ENCODE data around the gene SIN3B. TPM values are rescaled to one million over a fixed set of nuclear protein-coding genes. Genes with fewer than 3 reads are reported as not detected.

The SIN3B gene
- total and polyA plus RNA-seq, 12 donors = 13.9 to 37.7 (median 24.8) TPM

GRCh38 chr19:16887353-16888265, 58.4 kb downstream of the SIN3B start:
- Histone ChIP-seq H3K9me3 (peaks cover 0 to 13% (median under 1%) of the 10 kb centered on the region in 11 donors), H3K27ac (peak overlapping the region; percentile 22 to 87 (median 80)), H3K36me3 (no peaks in the 10 kb centered on the region), H3K4me1 (peaks cover 2 to 45% (median 40%) of the 10 kb centered on the region in 9 donors), H3K27me3 (peaks cover 0 to 20% (median 0%) of the 10 kb centered on the region in 7 donors), H3K4me3 (no peak overlapping the region)
- no peak for TF ChIP-seq CTCF (IDR thresholded peaks at IDR 0.05)
- DNase-seq (no peak), ATAC-seq (peak in 3 of 8 donors; percentile 27 to 47 (median 46))
- intact Hi-C loops (cut with DNase I) = loop anchor here in 1 of 10 donors (10.0 kb wide), 1 partner anchor 113 kb away; no protein-coding TSS in a partner anchor
- 66 to 67% methylated on average over 17 of the region's 17 CpGs for WGBS, 2 donors

GRCh38 chr19:16888629-16889365, 59.6 kb downstream of the SIN3B start, which contains the start of gene F2RL3:
Gene F2RL3, plus strand, starts transcription at chr19:16888999. Its CDS starts 191 bp downstream, at chr19:16889190.
- ATAC-seq (peak; percentile 9 to 71 (median 54)), DNase-seq (peak; percentile 58 to 59)
- Histone ChIP-seq H3K36me3 (no peaks in the 10 kb centered on the region), H3K9me3 (peaks cover 0 to under 1% (median 0%) of the 10 kb centered on the region in 11 donors), H3K27me3 (peaks cover 0 to 28% (median 0%) of the 10 kb centered on the region in 7 donors), H3K4me1 (peaks cover 2 to 50% (median 43%) of the 10 kb centered on the region in 9 donors), H3K4me3 (peak within 1 kb of the TSS; percentile 16 to 43 (median 32)), H3K27ac (peak within 1 kb of the TSS; percentile 29 to 87 (median 80))
- intact Hi-C loops (cut with DNase I) = loop anchor here in 1 of 10 donors (10.0 kb wide), 1 partner anchor 114 kb away; no protein-coding TSS in a partner anchor
- TF ChIP-seq CTCF (IDR thresholded peaks at IDR 0.05) = no peak
- 17 to 18% methylated on average over 31 of the region's 31 CpGs for WGBS, 2 donors

- TF ChIP-seq CTCF (IDR thresholded peaks at IDR 0.05) = peak in 6 of 9 donors; percentile 5 to 43 (median 21)
- peak overlapping the region; percentile 29 to 87 (median 80) for H3K27ac ChIP-seq
- H3K36me3 ChIP-seq = no peaks in the 10 kb centered on the region
- DNase-seq (peak; percentile 52 to 74), ATAC-seq (peak; percentile 2 to 70 (median 54))
- intact Hi-C loops (cut with DNase I) = loop anchor here in 1 of 10 donors (10.0 kb wide), 1 partner anchor 115 kb away; no protein-coding TSS in a partner anchor
- WGBS, 2 donors = 56 to 60% methylated on average over 22 of the region's 22 CpGs
- H3K4me1 ChIP-seq = peaks cover 2 to 55% (median 43%) of the 10 kb centered on the region in 9 donors
- no peaks in the 10 kb centered on the region for H3K9me3 ChIP-seq
- H3K4me3 ChIP-seq = peak overlapping the region; percentile 16 to 43 (median 32)
- peaks cover 0 to 28% (median 0%) of the 10 kb centered on the region in 7 donors for H3K27me3 ChIP-seq
These were observed 60.2 kb downstream of the SIN3B start for GRCh38 chr19:16889366-16889882.
